Measurements from ENCODE around the gene LEO1.

The LEO1 gene

GRCh38 chr15:52002351-52002750 is 30.8 kb upstream of the LEO1 start:
- TF ChIP-seq, protein P1, sequence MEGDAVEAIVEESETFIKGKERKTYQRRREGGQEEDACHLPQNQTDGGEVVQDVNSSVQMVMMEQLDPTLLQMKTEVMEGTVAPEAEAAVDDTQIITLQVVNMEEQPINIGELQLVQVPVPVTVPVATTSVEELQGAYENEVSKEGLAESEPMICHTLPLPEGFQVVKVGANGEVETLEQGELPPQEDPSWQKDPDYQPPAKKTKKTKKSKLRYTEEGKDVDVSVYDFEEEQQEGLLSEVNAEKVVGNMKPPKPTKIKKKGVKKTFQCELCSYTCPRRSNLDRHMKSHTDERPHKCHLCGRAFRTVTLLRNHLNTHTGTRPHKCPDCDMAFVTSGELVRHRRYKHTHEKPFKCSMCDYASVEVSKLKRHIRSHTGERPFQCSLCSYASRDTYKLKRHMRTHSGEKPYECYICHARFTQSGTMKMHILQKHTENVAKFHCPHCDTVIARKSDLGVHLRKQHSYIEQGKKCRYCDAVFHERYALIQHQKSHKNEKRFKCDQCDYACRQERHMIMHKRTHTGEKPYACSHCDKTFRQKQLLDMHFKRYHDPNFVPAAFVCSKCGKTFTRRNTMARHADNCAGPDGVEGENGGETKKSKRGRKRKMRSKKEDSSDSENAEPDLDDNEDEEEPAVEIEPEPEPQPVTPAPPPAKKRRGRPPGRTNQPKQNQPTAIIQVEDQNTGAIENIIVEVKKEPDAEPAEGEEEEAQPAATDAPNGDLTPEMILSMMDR (IDR thresholded peaks at IDR 0.05; ENCODE audit: low read depth, low read length), result no peak
- H3K4me3 ChIP-seq (ENCODE audit: low read depth, low read length), result no peak overlapping the region

DNA sequence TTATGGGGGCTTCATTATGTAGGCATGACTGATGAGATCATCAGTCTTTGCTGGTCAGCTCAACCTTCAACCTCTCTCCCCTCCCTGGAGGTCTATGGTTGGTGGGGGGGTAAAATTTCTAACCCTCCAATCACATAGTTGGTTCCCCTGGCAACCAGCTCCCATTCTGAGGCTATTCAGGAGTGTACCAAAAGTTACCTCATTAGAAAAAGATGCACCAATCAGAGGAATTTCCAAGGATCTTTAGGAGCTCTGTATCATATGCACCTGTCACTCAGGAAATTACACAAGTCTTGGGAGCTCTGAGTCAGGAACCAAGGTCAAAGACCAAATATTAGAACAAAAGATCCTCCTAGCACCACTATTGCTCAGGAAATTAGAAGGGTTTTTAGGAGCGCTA is 21.4 kb upstream of the LEO1 start:
- H3K4me3 ChIP-seq (ENCODE audit: low read depth, low read length), result no peak overlapping the region
- TF ChIP-seq, protein P1 (IDR thresholded peaks at IDR 0.05; ENCODE audit: low read depth, low read length), result no peak

GRCh38 chr15:51991141-51991540 is 19.6 kb upstream of the LEO1 start:
- TF ChIP-seq, protein P1 (IDR thresholded peaks at IDR 0.05; ENCODE audit: low read depth, low read length), result no peak
- no peak overlapping the region for H3K4me3 ChIP-seq (ENCODE audit: low read depth, low read length)

DNA sequence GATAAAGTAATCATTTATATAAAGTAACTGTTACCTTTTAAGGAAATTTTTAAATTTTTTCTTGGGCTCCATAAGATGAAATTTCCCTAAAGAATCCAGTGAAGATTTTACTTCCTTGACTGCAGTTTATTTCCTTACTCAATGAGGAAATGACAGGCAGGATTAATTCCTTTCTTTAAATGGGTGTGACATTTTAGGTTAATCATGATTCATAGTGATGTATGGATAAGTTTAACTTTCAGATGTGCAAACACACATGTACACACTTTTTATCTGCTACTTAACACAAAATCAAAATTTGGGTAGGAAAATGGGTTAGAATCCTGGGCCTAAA is 11.2 kb upstream of the LEO1 start:
- H3K4me3 ChIP-seq (ENCODE audit: low read depth, low read length), result no peak overlapping the region
- TF ChIP-seq, protein P1 (IDR thresholded peaks at IDR 0.05; ENCODE audit: low read depth, low read length), result no peak

DNA sequence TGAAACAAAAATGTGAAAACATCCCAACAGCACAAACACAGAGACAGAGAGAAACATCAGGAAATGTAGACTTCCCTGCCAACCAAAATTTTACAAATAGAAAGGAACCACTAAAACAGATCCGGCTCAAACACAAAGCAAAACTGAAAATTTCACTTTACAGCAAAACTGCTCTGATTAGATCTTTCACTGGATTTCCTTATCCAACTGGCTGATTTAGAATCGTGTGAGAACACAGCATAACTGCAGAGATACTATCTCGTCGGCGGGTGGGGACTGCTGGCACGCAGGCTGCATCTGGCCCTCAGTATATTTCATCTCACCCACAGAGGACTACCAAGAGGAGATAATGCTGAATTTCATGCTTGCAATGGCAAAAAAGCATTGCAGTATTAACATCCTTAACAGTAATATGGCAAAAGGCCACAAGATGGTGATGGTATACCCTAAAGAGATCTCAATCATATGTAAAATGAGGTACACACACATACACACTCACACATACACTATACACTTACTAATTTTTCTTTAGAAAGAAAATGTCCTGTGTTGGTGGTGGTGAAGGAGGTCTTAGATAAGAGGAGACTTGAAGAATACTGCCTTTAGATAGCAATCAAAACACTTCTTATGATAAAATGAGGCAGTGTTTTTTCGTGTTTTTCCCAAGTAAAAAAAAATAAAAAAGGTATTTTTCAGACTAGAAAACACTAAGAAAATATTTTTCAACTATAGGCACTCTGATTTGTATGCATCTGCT is 10.6 kb upstream of the LEO1 start:
- H3K4me3 ChIP-seq (ENCODE audit: low read depth, low read length), result no peak overlapping the region
- TF ChIP-seq, protein P1 (IDR thresholded peaks at IDR 0.05; ENCODE audit: low read depth, low read length), result peak; percentile 32; the same call in 1 of the 2 replicates

GRCh38 chr15:51973775-51974174 is 2.2 kb upstream of the LEO1 start:
- TF ChIP-seq, protein P1 (IDR thresholded peaks at IDR 0.05; ENCODE audit: low read depth, low read length), result no peak
- no peak overlapping the region for H3K4me3 ChIP-seq (ENCODE audit: low read depth, low read length)

GRCh38 chr15:51973220-51973619 is 1.6 kb upstream of the LEO1 start:
- TF ChIP-seq, protein P1 (IDR thresholded peaks at IDR 0.05; ENCODE audit: low read depth, low read length), result no peak
- H3K4me3 ChIP-seq (ENCODE audit: low read depth, low read length), result no peak overlapping the region

All from WI38 (cell line).